NCI-H82 treated with DMSO at 0.1 percent for 48 hours (cell line): ENCODE data around the gene FOXA2.
"Not testable (repeated sequence)": the region's sequence is repeated elsewhere in the genome, so short reads cannot be mapped to it uniquely, and the experiment has no call there.

Experiments
- DNase-seq: peaks from one replicate; lab custom pipeline; 2025; ENCODE audit not compliant: unreplicated experiment; lab: John Stamatoyannopoulos, UW

FOXA2 gene

GRCh38 chr20:22584522-22584921 lies at the start of gene FOXA2:
TSS of gene FOXA2 (minus strand) at chr20:22584572. CDS start at chr20:22584278, 294 bp downstream.
- no peak for DNase-seq

DNA sequence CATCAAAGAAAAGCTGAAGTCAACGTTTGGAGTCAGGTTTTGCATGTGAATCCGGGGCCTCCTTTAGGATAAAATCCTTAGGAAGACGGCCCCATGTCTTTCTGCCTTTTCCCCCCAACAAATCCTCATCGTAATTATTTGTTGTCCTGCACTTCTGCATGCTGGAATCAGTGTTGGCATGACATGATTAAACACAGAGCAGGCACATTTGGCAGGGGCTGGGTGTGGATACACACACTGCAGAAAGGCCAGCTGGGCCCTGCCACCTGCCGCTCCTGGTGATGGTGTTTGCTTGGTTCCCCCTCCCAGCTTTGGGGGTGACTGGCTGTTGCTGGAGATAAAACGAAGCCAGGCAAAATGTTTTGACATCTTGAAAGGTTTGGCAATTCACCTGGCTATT lies 46.3 kb upstream of the FOXA2 start:
- no peak for DNase-seq

DNA sequence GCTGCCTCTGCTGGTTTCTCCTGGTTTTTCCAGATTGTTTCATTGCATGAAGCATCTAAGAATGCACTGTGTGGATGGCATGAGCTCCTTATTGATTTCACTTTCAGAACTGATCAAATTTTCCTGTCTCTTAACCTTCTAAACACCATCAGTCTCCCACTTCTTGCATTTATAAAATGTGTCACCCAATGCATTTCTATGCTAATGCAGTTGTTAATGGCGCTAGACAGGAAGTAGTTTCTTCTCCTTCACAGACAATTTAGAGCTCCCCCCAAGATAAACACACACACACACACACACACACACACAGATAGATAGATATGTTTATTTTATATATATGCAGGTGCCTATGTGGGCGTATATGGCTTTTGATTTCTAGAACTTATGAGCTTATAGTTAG lies 45.6 kb upstream of the FOXA2 start:
- no peak for DNase-seq

- no peak for DNase-seq
Observed at GRCh38 chr20:22629447-22629846, 45.1 kb upstream of the FOXA2 start.

DNA sequence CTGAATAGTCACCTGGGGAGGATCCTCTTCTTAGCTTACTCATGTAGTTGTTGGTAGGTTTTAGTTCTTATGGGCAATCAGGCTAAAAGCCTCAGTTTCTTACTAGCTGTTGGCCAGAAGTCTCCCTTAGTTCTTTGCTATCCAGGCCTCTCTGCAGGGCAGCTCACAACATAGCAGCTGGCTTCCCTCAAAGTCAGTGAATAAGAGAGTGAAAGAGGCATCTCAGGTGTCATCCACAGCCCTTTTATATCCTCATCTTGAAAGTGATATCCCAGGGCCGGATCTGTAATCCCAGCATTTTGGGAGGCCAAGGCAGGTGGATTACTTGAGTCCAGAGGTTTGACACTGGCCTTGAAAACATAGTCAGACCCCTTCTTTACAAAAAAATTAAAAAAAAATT lies 42.1 kb upstream of the FOXA2 start:
- DNase-seq = no peak

DNA sequence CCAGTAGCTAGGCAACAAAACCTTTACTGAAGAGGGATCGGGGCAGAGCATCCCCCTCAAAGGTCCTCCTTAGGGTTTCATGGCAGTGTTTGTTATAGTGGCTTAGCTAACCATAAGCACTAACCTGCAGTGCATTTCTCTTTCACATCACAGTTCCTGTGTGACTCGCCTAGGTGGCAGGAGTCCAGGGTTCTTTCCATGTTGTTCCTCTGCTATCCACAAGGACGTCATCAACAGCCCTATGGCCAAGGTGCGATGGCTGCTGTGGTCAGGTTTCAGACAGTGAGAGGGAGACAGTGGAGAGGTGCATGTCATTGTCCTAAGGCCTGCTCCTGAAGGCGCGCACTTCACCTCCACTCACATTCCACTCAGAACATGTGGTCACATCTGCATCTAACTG lies 38.8 kb upstream of the FOXA2 start:
- DNase-seq = no peak

DNA sequence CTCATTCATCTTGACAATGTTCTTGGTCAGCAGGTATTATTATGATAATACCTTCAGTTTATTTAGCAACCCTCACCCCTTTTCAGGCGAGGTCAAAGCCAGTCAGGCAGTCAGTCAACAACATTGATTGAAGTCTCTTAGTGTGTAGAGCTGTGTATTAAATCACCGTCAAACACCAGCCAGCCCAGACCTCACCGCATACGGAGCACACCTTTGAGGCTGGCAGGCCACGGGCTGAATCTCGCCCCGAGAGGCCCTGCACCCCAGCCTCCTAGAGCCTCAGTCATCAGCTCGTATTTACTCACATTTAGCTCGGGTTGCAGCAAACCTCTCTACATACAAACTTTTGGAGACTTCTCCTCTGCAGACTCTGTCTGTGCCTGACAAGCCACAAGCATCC lies 36.0 kb upstream of the FOXA2 start:
- DNase-seq = no peak

DNA sequence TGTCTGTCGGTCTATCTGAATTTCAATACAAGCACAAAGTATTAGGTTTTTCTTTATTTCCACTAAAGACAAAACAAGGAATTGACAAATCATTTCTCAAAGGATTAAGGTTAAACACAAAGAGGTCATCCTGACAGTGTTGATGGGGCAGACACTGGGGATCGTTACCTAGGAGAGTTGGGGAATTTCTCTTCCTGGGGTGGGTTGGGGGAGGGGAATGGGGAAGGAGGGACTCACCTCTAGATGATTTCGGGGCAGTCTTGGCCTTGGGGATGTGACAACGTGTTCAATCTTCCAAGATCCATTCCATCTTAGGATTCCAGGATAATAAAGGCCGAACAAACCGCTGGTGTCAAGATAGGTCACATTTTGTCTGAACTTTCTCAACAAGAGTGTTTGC lies 35.4 kb upstream of the FOXA2 start:
- no peak for DNase-seq

- no peak for DNase-seq
Observed at GRCh38 chr20:22619272-22619671, 34.9 kb upstream of the FOXA2 start.

DNA sequence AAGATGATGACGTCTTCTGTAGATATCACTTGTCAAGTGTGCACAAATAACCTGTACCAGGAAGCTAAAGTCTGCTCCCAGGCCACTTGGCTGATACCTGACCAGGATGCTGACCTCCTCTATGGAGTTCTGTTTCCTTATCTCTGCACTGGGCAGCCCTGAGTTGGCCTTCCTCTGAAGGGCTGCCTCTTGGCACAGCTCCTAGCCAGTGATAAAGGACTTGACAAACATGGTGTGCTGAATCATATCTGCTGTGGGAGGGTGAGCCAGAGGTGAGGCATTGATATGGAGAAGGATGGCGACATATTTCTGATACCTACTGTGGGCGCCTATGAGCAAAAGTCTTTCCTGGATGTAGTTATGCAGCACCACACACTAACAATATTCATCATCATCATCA lies 32.8 kb upstream of the FOXA2 start:
- DNase-seq = no peak

GRCh38 chr20:22616551-22616950 lies 32.2 kb upstream of the FOXA2 start:
- no peak for DNase-seq

GRCh38 chr20:22615425-22615824 lies 31.1 kb upstream of the FOXA2 start:
- no peak for DNase-seq

GRCh38 chr20:22611636-22612035 lies 27.3 kb upstream of the FOXA2 start:
- DNase-seq = no peak

- no peak for DNase-seq
Observed at GRCh38 chr20:22607695-22608094, 23.3 kb upstream of the FOXA2 start.

- no peak for DNase-seq
Observed at GRCh38 chr20:22604815-22605214, 20.4 kb upstream of the FOXA2 start.

GRCh38 chr20:22601361-22602141 lies 17.2 kb upstream of the FOXA2 start:
- DNase-seq = no peak

GRCh38 chr20:22599258-22599657 lies 14.9 kb upstream of the FOXA2 start:
- not testable (repeated sequence) for DNase-seq

- no peak for DNase-seq
Observed at GRCh38 chr20:22597303-22597702, 12.9 kb upstream of the FOXA2 start.

GRCh38 chr20:22590662-22591061 lies 6.3 kb upstream of the FOXA2 start:
- no peak for DNase-seq

- no peak for DNase-seq
Observed at GRCh38 chr20:22586645-22587310, 2.4 kb upstream of the FOXA2 start.

DNA sequence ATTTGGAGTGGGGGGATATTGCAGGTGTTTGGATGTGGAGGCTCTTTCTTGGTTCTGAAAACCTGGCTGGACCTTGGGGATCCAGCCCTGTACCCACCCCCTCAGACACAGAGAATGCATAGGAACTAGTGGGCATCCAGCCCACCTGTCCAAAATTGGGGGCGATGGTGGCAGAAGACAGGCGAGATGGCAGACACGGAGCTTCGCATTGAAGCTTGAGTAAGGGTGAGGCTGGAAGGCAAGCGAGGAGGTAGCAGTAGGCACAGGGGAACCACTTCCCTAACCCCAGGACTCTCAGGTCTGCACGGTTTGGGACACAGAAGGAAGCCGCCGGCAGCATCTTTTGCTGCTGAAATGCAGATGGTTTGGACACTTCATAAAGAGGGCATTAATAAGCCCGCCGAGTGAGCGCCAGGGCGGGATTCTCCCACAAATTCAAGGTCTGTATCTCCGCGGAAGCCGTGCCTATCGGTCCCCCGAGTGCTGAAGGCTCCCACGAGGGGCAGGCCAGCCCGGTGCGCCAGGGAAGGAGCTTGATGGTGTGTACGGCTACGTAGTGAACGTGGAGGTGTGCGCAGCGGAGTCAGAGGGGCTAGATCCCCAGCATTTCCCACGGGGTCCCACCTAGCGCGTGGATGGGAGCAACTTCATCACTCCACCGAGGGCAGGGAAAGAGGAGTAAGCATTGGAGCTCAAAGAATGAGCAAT lies 1.6 kb upstream of the FOXA2 start:
- no peak for DNase-seq
